Placental epithelial cell (primary cell): Measurements from ENCODE around the gene UNKL. TPM values are rescaled to one million over a fixed set of nuclear protein-coding genes. Genes with fewer than 3 reads are reported as not detected.

Experiments used
- total RNA-seq: library from RNA; depleted of rRNA; stranded (reverse); fragments of >200 nt; gene quantifications from 2 replicates; pipeline ENCODE4 v1.2.3, GENCODE V29; 2012

The UNKL gene, protein sequence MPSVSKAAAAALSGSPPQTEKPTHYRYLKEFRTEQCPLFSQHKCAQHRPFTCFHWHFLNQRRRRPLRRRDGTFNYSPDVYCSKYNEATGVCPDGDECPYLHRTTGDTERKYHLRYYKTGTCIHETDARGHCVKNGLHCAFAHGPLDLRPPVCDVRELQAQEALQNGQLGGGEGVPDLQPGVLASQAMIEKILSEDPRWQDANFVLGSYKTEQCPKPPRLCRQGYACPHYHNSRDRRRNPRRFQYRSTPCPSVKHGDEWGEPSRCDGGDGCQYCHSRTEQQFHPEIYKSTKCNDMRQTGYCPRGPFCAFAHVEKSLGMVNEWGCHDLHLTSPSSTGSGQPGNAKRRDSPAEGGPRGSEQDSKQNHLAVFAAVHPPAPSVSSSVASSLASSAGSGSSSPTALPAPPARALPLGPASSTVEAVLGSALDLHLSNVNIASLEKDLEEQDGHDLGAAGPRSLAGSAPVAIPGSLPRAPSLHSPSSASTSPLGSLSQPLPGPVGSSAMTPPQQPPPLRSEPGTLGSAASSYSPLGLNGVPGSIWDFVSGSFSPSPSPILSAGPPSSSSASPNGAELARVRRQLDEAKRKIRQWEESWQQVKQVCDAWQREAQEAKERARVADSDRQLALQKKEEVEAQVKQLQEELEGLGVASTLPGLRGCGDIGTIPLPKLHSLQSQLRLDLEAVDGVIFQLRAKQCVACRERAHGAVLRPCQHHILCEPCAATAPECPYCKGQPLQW
- total RNA-seq, result 7.0 and 7.5 TPM in 2 replicates

DNA sequence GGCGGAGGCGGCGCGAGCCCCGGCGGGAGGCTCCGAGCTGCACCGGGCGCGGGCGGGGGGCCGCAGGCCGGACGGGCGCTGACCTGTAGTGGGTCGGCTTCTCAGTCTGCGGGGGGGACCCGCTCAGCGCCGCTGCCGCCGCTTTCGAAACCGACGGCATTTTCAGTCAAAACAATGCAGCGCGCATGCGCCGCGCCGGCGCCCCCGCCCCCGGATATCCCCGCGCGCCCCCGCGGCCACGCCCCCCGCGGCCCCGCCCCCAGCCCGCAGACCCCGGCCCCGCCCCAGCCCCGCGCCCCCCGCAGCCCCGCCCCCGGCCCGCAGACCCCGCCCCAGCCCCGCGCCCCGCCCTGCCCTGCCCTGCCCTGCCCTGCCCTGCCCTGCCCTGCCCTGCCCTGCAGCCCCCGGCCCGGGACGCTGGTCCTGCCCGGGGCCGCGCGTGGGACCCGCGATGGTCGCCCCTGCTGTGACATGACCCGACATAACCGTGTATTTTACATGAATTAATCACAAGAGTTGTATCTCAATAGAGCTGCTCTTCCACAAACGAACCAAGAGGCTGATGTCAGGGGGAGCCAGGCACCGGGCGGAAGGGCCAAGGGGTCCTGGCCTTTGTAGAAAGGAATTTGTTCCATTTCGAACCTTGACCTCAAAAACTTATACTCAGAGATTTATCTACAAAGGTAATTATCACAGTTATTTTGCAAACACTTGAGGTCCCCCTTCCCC is at the start of gene UNKL:
Gene UNKL, minus strand, starts transcription at position 173 of the 729 bp plus-strand sequence. Its CDS starts 13 bp downstream, at position 160.

GRCh38 chr16:1443980-1444729 is 29.7 kb upstream of the UNKL start, which contains the start of gene CCDC154:
CCDC154 (minus strand) TSS chr16:1444556; CDS start chr16:1444322, 234 bp downstream.

DNA sequence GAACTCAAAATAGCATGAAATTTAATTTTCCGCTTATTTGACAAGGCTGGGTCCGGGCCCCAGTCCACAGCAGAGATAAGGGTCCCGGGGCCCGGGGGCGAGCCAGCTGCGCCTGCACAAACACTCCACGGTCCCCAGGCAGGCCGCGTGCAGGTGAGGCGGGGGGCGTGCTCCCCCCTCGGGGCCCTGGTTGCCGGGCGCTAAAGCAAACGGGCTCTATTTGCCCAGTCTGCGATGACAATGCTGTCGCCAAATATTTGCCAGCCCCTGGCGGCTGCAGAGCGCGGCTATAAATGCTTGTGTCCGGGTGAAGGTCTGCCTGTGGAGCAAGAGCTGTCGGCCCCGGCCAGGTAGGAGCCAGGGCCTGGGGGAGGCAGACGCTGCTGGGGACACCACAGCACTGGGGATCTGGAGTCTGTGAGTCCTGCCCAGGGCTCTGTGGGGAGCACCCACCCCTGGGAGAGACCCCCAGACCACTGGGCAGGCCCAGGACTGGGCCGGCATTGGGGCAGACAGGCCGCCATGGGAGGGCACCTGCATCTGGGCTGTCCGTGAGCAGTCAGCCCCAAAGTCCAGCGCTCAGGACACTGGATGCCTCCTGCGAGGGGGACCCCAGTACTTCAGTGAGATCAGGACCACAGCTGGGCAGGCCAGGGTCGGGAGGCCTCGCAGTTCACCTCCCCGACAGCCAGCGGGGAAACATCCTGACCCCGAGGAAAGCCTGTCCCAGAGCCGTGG is 16.4 kb upstream of the UNKL start, which contains the start of gene PERCC1:
Gene PERCC1, plus strand, starts transcription at position 320 of the 738 bp plus-strand sequence. CDS start 1,516 bp downstream, outside the sequence.

DNA sequence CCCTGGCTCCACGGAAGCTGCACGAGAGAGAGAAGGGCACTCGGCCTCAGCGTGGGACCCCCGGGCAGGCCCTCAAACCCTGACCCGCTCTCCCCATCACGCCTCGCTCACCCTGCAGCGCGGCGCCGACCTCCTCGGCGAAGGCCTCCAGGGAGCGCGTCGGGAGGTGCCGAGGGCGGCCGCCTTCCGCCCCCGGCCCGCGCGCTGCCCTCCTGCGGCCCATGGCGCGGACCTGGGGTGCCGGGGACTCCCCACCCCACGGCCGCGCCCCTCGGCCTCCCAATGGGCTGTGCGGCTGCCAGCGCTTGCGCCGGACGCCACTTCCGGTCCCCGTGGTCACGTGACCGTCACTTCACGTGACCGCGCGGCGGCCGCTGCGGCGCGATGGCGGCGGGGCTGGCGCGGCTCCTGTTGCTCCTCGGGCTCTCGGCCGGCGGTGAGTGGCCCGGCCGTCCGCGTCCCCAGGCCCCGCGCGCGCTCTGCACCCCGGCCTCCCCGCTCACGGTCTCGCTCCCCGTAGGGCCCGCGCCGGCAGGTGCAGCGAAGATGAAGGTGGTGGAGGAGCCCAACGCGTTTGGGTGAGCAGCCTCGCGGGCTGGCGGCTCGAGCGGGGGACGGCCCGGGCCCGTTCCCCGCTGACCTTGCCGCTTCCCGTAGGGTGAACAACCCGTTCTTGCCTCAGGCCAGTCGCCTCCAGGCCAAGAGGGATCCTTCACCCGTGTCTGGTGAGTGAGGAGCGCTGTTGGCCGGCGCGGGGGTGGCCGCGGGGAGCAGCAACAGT is 62.7 kb downstream of the UNKL start, which contains the start of the genes GNPTG and TSR3:
Gene GNPTG, plus strand, starts transcription at position 350 of the 781 bp plus-strand sequence. Its CDS starts 35 bp downstream, at position 385.
Gene TSR3, minus strand, starts transcription at position 297 of the 781 bp plus-strand sequence. Its CDS starts 74 bp downstream, at position 223.

GRCh38 chr16:1333149-1333812 is 81.2 kb downstream of the UNKL start, which contains the start of gene BAIAP3:
BAIAP3 (plus strand) TSS chr16:1333645; CDS start chr16:1338550, 4,905 bp downstream.

Other genes starting within 250 kb of the UNKL start
- gene TPSG1, start 189.4 kb downstream of the UNKL start, total RNA-seq, result not detected in 2 replicates
- gene TPSB2, start 184.5 kb downstream of the UNKL start, total RNA-seq, result not detected in 2 replicates
- not detected in 2 replicates for gene TPSAB1, start 174.0 kb downstream of the UNKL start, total RNA-seq
- gene TPSD1, start 158.6 kb downstream of the UNKL start, total RNA-seq, result not detected in 2 replicates
- 46.3 and 51.9 TPM in 2 replicates for gene UBE2I, start 105.1 kb downstream of the UNKL start, total RNA-seq
- 0.54 TPM in 1 of 2 replicates, not detected in the other for gene BAIAP3, start 81.1 kb downstream of the UNKL start, total RNA-seq
- gene TSR3, start 62.8 kb downstream of the UNKL start, total RNA-seq, result 41.2 and 84.2 TPM in 2 replicates
- 30.8 and 53.4 TPM in 2 replicates for gene GNPTG, start 62.8 kb downstream of the UNKL start, total RNA-seq
- gene UQCC4, start 6.0 kb upstream of the UNKL start, total RNA-seq, result 12.4 and 15.3 TPM in 2 replicates
- not detected in 2 replicates for gene PERCC1, start 16.4 kb upstream of the UNKL start, total RNA-seq
- gene CCDC154, start 29.9 kb upstream of the UNKL start, total RNA-seq, result 0.33 and 0.39 TPM in 2 replicates
- gene CLCN7, start 60.3 kb upstream of the UNKL start, total RNA-seq, result 47.3 and 78.1 TPM in 2 replicates
- gene PTX4, start 74.2 kb upstream of the UNKL start, total RNA-seq, result not detected in 2 replicates
- gene TELO2, start 78.7 kb upstream of the UNKL start, total RNA-seq, result 15.3 and 18.9 TPM in 2 replicates
- under 0.01 TPM in 1 of 2 replicates, not detected in the other for gene TMEM204, start 119.0 kb upstream of the UNKL start, total RNA-seq
- 38.5 and 45.2 TPM in 2 replicates for gene IFT140, start 197.4 kb upstream of the UNKL start, total RNA-seq
- gene CRAMP1, start 197.7 kb upstream of the UNKL start, total RNA-seq, result 17.2 and 20.8 TPM in 2 replicates